KMS-11 (cell line): Measurements from ENCODE around the gene BTN3A1.

Experiments
- H2AFZ ChIP-seq: fragments of 200-600 bp; sonication (generic); 2 replicates; pipeline ENCODE4 v1.6.1; 2016; ENCODE audit warnings: antibody characterized with exemption, mixed run types, low read depth
- H3K27ac ChIP-seq: fragments of 200-600 bp; sonication (generic); 2 replicates; pipeline ENCODE4 v1.6.1; 2016; ENCODE audit warnings: mild to moderate bottlenecking, mixed run types
- H3K27me3 ChIP-seq: fragments of 200-600 bp; sonication (generic); 2 replicates; pipeline ENCODE4 v1.6.1; 2017; ENCODE audit warnings: mild to moderate bottlenecking, low read depth, mixed run types, moderate library complexity; ENCODE audit not compliant: insufficient read depth
- H3K36me3 ChIP-seq: fragments of 200-600 bp; sonication (generic); 2 replicates; pipeline ENCODE4 v1.6.1; 2017; ENCODE audit warnings: mild to moderate bottlenecking, mixed run types; ENCODE audit not compliant: insufficient read depth
- H3K4me1 ChIP-seq: fragments of 200-600 bp; sonication (generic); 2 replicates; pipeline ENCODE4 v1.6.1; 2016; ENCODE audit warnings: mild to moderate bottlenecking, low read depth, mixed run types; ENCODE audit not compliant: poor library complexity, severe bottlenecking
- H3K4me2 ChIP-seq: fragments of 200-600 bp; sonication (generic); 2 replicates; pipeline ENCODE4 v1.7.0; 2016; ENCODE audit warnings: mild to moderate bottlenecking, mixed run types
- H3K4me3 ChIP-seq: fragments of 200-600 bp; sonication (generic); IDR thresholded peaks from 2 replicates; pipeline ENCODE4 v1.6.1; 2017; ENCODE audit warnings: low read depth, low read length, mixed read lengths; ENCODE audit not compliant: insufficient read depth
- H3K79me2 ChIP-seq: fragments of 200-600 bp; sonication (generic); 2 replicates; pipeline ENCODE4 v1.6.1; 2016; ENCODE audit warnings: low read depth, mixed run types; ENCODE audit not compliant: insufficient read depth
- H3K9ac ChIP-seq: fragments of 200-600 bp; sonication (generic); 2 replicates; pipeline ENCODE4 v1.6.1; 2016; ENCODE audit warnings: mild to moderate bottlenecking, mixed run types
- H4K20me1 ChIP-seq: fragments of 200-600 bp; sonication (generic); 2 replicates; pipeline ENCODE4 v1.6.1; 2016; ENCODE audit warnings: mild to moderate bottlenecking, mixed run types; ENCODE audit not compliant: insufficient read depth
- CTCF ChIP-seq: fragments of 200-600 bp; sonication (generic); conservative IDR thresholded peaks from 2 replicates; pipeline ENCODE4 v1.6.1; 2017; ENCODE audit warnings: low read depth, mild to moderate bottlenecking, antibody characterized with exemption, low read length, moderate library complexity, mixed read lengths

BTN3A1 gene

GRCh38 chr6:26464014-26464413 is 61.9 kb downstream of the BTN3A1 start:
- Histone ChIP-seq H3K27ac (no peak overlapping the region), H3K4me1 (peaks cover 15% of the 10 kb centered on the region), H4K20me1 (no peaks in the 10 kb centered on the region), H3K36me3 (peaks cover 3% of the 10 kb centered on the region; the same call in 1 of the 2 replicates), H2AFZ (no peak overlapping the region), H3K79me2 (peaks cover 6% of the 10 kb centered on the region; the same call in 1 of the 2 replicates), H3K4me3 (no peak overlapping the region), H3K27me3 (no peaks in the 10 kb centered on the region), H3K4me2 (no peak overlapping the region), H3K9ac (no peak overlapping the region)
- TF ChIP-seq CTCF: no peak

- no peak overlapping the region for H2AFZ ChIP-seq
- peaks cover 12% of the 10 kb centered on the region for H3K4me1 ChIP-seq
- no peak overlapping the region for H3K27ac ChIP-seq
- H3K27me3 ChIP-seq: no peaks in the 10 kb centered on the region
- no peak overlapping the region for H3K9ac ChIP-seq
- no peak overlapping the region for H3K4me3 ChIP-seq
- TF ChIP-seq CTCF: no peak
- H3K79me2 ChIP-seq: peaks cover under 1% of the 10 kb centered on the region; the same call in 1 of the 2 replicates
- H3K4me2 ChIP-seq: no peak overlapping the region
- H3K36me3 ChIP-seq: peaks cover 3% of the 10 kb centered on the region; the same call in 1 of the 2 replicates
- no peaks in the 10 kb centered on the region for H4K20me1 ChIP-seq
Observed at GRCh38 chr6:26464416-26465131, 62.5 kb downstream of the BTN3A1 start.
